ENCODE results near the gene IGF1.

DNA sequence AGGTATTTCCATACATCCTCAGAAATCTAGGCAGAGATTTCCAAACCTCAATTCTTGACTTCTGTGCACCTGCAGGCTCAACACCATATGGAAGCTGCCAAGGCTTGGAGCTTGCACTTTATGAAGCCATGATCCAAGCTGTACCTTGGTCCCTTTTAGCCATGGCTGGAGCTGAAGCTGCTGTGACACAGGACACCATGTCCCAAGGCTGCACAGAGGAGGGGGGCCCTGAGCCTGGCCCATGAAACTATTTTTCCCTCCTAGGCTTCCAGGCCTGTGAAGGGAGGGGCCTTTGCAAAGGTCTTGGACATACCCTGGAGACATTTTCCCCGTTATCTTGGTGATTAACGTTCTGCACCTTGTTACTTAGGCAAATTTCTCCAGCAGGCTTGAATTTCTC lies 110.5 kb downstream of the IGF1 start:
- no peak for TF ChIP-seq POLR2AphosphoS5 (IDR thresholded peaks at IDR 0.05; ENCODE audit: low read depth, low read length)
- no peak for TF ChIP-seq POLR2A (IDR thresholded peaks at IDR 0.05; ENCODE audit: low read depth, low read length)
- no peak for TF ChIP-seq TAF1 (IDR thresholded peaks at IDR 0.05; ENCODE audit: borderline replicate concordance, low read depth, low read length)
